Astrocyte of the cerebellum (primary cell): ENCODE measurements around the gene CEND1.

ENCODE experiments used
- DNase-seq: peaks from one replicate; pipeline ENCODE4 v3.0.0-alpha.2; 2011; ENCODE audit warnings: low read depth
- H3K4me3 ChIP-seq: 2 replicates; pipeline ENCODE4 v1.5.1; 2011; ENCODE audit warnings: mild to moderate bottlenecking, low read depth, low read length, moderate library complexity
- in situ Hi-C: cut with HindIII; loops from 2 replicates; pipeline ENCODE4 v1.10.0; 2017; ENCODE audit warnings: low sequenced_read_pairs
- TF ChIP-seq, protein P1 (sequence below): IDR thresholded peaks from 2 replicates; pipeline ENCODE4 v1.5.1; 2012; ENCODE audit warnings: low read length, low read depth, moderate library complexity, mild to moderate bottlenecking; ENCODE audit errors: missing control alignments

CEND1 gene

GRCh38 chr11:794766-795633 lies 5.1 kb upstream of the CEND1 start:
- no peak for DNase-seq
- in situ Hi-C loops = no loop called here
- H3K4me3 ChIP-seq = peak overlapping the region; percentile 78
- TF ChIP-seq, protein P1, sequence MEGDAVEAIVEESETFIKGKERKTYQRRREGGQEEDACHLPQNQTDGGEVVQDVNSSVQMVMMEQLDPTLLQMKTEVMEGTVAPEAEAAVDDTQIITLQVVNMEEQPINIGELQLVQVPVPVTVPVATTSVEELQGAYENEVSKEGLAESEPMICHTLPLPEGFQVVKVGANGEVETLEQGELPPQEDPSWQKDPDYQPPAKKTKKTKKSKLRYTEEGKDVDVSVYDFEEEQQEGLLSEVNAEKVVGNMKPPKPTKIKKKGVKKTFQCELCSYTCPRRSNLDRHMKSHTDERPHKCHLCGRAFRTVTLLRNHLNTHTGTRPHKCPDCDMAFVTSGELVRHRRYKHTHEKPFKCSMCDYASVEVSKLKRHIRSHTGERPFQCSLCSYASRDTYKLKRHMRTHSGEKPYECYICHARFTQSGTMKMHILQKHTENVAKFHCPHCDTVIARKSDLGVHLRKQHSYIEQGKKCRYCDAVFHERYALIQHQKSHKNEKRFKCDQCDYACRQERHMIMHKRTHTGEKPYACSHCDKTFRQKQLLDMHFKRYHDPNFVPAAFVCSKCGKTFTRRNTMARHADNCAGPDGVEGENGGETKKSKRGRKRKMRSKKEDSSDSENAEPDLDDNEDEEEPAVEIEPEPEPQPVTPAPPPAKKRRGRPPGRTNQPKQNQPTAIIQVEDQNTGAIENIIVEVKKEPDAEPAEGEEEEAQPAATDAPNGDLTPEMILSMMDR = no peak

DNA sequence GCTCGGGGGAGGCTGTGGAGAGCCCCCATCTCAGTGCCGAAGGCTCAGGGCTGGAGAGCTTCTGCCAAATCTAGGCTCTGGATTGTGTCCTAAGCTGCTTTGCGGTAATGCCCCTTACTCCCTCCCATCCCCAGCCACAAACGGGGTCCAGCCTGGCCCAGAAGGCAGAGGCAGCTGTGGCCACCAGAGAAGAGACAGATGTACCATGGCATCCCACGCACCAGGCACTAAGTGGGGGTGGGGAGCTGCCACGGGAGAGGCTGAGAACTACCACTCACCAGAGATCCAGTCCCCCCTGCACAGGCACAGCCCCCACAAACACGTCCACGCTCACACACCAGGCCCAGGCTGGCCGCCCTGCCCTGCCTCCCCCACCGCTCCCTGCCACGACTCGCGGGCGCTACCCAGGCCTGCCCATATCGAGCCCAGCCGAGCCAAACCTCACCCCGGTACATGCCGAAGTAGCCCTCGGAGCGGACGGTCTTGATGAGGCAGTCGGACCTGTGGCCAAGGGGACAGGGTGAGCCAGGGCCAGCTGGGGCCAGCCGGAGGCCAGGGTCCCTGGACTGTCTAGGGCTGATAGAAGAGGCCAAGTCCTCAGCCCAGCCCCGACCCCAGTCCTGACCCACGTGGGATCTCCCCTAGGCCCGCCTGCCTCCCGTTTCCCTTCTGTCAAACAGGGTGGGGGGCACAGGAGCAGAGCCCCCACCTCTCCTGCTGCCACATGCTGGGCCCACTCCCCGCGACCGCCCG lies 4.3 kb upstream of the CEND1 start:
- H3K4me3 ChIP-seq = no peak overlapping the region
- in situ Hi-C loops = no loop called here
- no peak for DNase-seq
- TF ChIP-seq, protein P1 = no peak

DNA sequence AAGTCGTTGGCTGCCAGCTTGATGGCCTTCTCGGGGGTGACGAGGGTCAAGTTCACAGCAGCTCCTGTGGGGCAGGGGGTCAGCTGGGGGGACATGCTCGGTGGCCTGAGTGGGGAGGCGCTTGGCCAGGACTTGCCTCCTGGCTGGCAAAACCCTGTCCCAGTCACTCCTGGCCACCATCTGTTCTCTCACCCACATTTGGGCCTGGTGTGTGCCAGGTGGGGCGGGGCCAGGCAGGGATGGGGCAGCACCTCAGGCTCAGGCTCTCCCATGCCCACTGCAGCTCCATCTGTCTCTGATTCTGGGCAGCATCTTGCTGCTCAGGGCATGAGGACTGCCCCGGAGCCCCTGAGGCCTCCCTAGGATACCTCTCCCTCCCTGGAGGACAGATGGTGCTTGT lies 3.7 kb upstream of the CEND1 start:
- in situ Hi-C loops = no loop called here
- TF ChIP-seq, protein P1 = no peak

GRCh38 chr11:792873-793272 lies 3.0 kb upstream of the CEND1 start:
- no peak overlapping the region for H3K4me3 ChIP-seq
- TF ChIP-seq, protein P1 = no peak
- no peak for DNase-seq
- in situ Hi-C loops = no loop called here

More for the DNA sequence above, 3.7 kb upstream of the CEND1 start:
- no peak for DNase-seq
- H3K4me3 ChIP-seq = no peak overlapping the region

- DNase-seq = no peak
- no peak overlapping the region for H3K4me3 ChIP-seq
- in situ Hi-C loops = no loop called here
- TF ChIP-seq, protein P1 = no peak
Observed at GRCh38 chr11:792535-792821, 2.6 kb upstream of the CEND1 start.

DNA sequence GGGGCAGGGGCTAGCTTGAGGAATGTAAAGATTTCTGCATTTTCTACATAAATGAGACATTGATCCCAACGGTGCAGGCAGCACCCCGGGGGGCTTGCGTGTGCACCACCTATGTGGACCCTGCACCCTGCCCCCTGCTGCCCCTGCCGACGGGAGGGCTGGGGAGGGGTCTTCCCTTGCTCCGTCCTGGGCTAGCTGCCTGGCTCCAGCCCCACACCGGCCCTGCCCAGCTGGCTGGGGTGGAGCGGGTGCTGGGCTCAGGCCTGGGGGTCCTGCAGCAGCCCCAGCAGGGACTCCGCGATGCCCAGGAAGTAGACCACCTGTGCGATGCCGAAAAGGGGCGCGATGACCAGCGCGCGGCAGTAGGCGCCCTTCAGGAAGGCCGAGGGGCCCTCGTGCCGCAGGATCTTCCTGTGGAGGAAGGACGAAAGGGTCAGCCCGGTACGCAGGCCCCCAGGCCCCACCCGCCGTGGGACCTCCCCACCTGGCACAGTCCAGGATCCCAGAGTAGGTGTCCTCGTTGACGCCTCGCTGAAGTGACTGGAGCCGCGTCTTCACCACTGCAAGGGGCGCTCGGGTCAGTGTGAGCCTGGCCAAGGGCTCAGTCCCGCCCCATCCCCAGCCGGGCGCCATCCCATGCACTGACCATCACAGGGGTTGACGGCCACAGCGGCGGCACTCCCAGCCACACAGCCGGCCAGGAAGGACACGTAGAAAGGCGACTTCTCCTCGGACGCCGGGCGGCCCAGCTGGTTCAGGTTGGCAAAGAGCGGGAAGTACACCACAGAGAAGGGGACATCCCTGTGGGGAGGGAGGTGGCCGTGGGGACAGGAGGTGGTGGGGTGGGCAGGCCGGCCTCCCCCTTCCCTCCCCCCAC lies 2.0 kb upstream of the CEND1 start:
- DNase-seq = no peak
- in situ Hi-C loops = no loop called here
- H3K4me3 ChIP-seq = no peak overlapping the region
- TF ChIP-seq, protein P1 = no peak
